Right lobe of liver (tissue), 6 donors: ENCODE results near the gene AKAP4. TPM values are rescaled to one million over a fixed set of nuclear protein-coding genes. Genes with fewer than 3 reads are reported as not detected.

Source experiments
- ATAC-seq, 4 donors: fragments of 200-7000 bp; cut with Tn5 transposase; one replicate each; pipeline ENCODE4 v1.9.1; 2020; ENCODE audit warnings: mild to moderate bottlenecking in 4 of 4, moderate library complexity in 4 of 4
- DNase-seq, 3 donors: peaks; one replicate each; pipeline ENCODE4 v3.0.0-alpha.2; 2020
- H3K27ac ChIP-seq, 3 donors: fragments of 200-600 bp; one replicate each; pipeline ENCODE4 v1.8.0; 2022
- H3K27me3 ChIP-seq, 2 donors: fragments of 200-600 bp; one replicate each; pipeline ENCODE4 v1.8.0; 2022
- H3K36me3 ChIP-seq, 4 donors: fragments of 200-600 bp; sonication (generic) in 1 of 4; one replicate each; pipeline versions ENCODE4 v1.5.1 to v1.8.0; 2017 to 2022; ENCODE audit warnings: control low read depth in 1 of 4
- H3K4me1 ChIP-seq, 4 donors: fragments of 200-600 bp; sonication (generic) in 1 of 4; one replicate each; pipeline versions ENCODE4 v1.5.1 to v1.8.0; 2017 to 2022; ENCODE audit warnings: control low read depth in 1 of 4
- H3K4me3 ChIP-seq, 3 donors: fragments of 200-600 bp; one replicate each; pipeline ENCODE4 v1.8.0; 2022
- H3K9me3 ChIP-seq, 4 donors: fragments of 200-600 bp; sonication (generic) in 1 of 4; one replicate each; pipeline versions ENCODE4 v1.5.1 to v1.8.0; 2017 to 2022; ENCODE audit warnings: control low read depth in 1 of 4
- POLR2A ChIP-seq: fragments of 450-650 bp; IDR thresholded peaks from one replicate; pipeline ENCODE4 v1.6.1; 2017; ENCODE audit warnings: antibody characterized with exemption, mild to moderate bottlenecking
- WGBS: methylation state at CpG from one replicate; pipeline ENCODE4 v1.1.6; 2018; ENCODE audit warnings: low coverage, low lambda C conversion rate; ENCODE audit not compliant: insufficient coverage; ENCODE audit errors: missing lambda C conversion rate; 5-methylcytosine and 5-hydroxymethylcytosine counted together
- intact Hi-C, 2 donors: fragments of 100-400 bp; cut with DNase I; formaldehyde crosslinking; loops; one replicate each; pipeline versions ENCODE4 v1.11.2 to v1.14.1; 2022
- total RNA-seq, 6 experiments: library from RNA; depleted of rRNA in 2 of 6; stranded (reverse); fragments of >200 nt in 2 of 6; fragmentation: NEBNext Ultra II Directional in 3 of 6; extraction: Animal tissue kit (Norgen Biotek cat#: 25700) in 3 of 6; gene quantifications; one replicate each; pipeline versions ENCODE4 v1.1.0 to v1.2.4, GENCODE V29; 2016 to 2023
- TF ChIP-seq, protein P1 (sequence below), 4 donors: fragments of 200-600 bp in 3 of 4; fragments of 450-650 bp in 1 of 4; IDR thresholded peaks; one replicate each; pipeline versions ENCODE4 v1.5.1 to v1.8.0; 2016 to 2022; ENCODE audit warnings: antibody characterized with exemption in 4 of 4, mild to moderate bottlenecking in 2 of 4
- donor health status: DM: no; HTN: yes; CAD: no.
- donor health status: DM: no; HTN: no; CAD: no.
- donor health status: DM: no; HTN: no; CAD: no.
- donor health status: DM: no; HTN: yes; CAD: no.
- donor health status: DM: no; HTN: yes; CAD: no.

The AKAP4 gene
- total RNA-seq, 6 experiments from 2014 or later: not detected

DNA sequence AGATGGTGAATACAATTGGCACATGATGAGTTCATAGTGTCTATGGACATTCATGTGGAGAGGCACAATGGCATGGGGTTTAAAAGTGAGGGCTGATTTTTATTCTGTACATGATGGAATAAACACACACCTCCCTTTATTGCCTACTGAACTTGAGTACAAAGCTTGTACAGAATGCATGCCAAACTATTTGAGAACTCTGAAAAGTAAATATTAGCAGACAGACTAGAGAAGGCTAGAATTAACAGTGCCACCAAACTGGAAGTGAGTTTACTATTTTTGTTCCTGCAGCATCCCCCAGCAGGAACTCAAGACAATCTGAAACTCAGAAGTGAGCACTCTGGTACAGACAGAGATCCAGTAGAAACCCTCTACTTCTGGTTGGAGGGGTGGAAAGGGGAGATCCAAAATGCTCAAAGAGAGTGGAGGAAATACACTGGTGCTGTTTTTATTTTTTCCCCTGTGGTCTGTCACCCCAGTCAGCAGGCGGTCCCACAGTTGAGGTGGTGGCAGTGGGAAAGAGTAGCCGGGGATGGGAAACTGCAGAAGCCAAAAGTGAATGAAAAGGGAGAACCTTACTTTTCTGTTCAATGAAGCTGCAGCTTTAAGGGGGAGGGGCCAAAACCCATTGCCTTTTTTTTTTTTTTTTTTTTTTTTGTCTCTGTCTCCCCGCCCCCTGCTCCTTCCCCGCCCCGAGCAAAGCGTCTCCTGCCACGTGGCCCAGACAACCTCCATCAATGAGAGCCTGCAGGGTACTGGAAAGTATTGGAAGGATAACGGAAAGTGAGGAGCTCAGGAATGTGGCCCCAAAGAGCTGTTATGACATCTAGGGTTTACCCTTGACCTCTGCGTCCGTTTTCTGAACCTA, 20.5 kb downstream of the AKAP4 start:
- 37% methylated on average over 10 of the region's 10 CpGs for WGBS
- Histone ChIP-seq H3K9me3 (no peaks in the 10 kb centered on the region), H3K27ac (no peak overlapping the region), H3K36me3 (no peaks in the 10 kb centered on the region), H3K27me3 (no peaks in the 10 kb centered on the region), H3K4me1 (peaks cover 0 to 7% (median 0%) of the 10 kb centered on the region in 4 donors), H3K4me3 (peak overlapping the region in 1 of 3 donors; percentile 11)
- TF ChIP-seq, protein P1, sequence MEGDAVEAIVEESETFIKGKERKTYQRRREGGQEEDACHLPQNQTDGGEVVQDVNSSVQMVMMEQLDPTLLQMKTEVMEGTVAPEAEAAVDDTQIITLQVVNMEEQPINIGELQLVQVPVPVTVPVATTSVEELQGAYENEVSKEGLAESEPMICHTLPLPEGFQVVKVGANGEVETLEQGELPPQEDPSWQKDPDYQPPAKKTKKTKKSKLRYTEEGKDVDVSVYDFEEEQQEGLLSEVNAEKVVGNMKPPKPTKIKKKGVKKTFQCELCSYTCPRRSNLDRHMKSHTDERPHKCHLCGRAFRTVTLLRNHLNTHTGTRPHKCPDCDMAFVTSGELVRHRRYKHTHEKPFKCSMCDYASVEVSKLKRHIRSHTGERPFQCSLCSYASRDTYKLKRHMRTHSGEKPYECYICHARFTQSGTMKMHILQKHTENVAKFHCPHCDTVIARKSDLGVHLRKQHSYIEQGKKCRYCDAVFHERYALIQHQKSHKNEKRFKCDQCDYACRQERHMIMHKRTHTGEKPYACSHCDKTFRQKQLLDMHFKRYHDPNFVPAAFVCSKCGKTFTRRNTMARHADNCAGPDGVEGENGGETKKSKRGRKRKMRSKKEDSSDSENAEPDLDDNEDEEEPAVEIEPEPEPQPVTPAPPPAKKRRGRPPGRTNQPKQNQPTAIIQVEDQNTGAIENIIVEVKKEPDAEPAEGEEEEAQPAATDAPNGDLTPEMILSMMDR (IDR thresholded peaks at IDR 0.05): no peak
- TF ChIP-seq POLR2A: no peak
- DNase-seq: peak in 1 of 3 donors; percentile 47
- intact Hi-C loops: no loop called here
- ATAC-seq: peak; percentile 65 to 81 (median 78)

DNA sequence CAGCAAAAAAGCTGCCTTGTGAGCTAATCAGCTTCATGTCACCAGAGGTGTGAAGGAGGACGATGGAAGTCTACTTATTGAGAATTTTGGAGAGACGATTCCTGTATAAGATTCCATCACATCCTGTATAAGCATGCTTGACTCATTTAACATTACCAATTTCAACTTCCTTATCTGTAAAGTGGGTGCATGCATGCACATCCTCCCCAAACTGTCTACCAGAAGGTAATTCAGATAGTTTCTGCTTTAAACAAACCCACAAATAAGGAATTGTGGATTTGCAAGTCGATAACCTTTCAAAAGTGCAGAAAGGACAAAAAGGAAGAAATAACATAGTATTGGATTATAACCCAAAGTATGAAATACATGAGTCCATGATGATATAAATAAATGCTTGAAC, 31.1 kb downstream of the AKAP4 start:
- Histone ChIP-seq H3K36me3 (no peaks in the 10 kb centered on the region), H3K27ac (no peak overlapping the region), H3K4me3 (no peak overlapping the region), H3K4me1 (no peaks in the 10 kb centered on the region), H3K9me3 (no peaks in the 10 kb centered on the region), H3K27me3 (no peaks in the 10 kb centered on the region)
- no peak for TF ChIP-seq POLR2A
- TF ChIP-seq, protein P1 (IDR thresholded peaks at IDR 0.05): no peak
- intact Hi-C loops: no loop called here
- DNase-seq (no peak), ATAC-seq (no peak)
- WGBS: 62% methylated on average over 3 of the region's 3 CpGs

DNA sequence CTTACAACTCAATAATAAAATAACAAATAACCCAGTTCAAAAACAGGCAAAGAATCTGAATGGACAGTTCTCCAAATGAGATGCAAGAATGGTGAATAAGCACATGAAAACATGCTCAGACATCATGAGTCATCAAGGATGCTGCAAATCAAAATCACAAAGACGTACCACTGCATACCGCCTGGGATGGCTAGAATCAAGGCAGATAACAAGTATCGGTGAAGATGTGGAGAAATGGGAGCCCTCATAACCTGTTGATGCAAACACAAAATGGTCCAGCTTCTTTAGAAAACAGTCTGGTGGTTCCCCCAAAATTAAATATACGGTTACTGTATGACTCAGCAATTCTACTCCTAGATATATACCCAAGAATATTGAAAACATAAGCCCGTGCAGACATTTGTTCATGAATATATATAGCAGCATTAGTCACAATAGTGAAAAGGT, 32.5 kb downstream of the AKAP4 start:
- Histone ChIP-seq H3K36me3 (no peaks in the 10 kb centered on the region), H3K27ac (no peak overlapping the region), H3K9me3 (no peaks in the 10 kb centered on the region), H3K4me3 (no peak overlapping the region), H3K4me1 (no peaks in the 10 kb centered on the region), H3K27me3 (no peaks in the 10 kb centered on the region)
- intact Hi-C loops: no loop called here
- no peak for ATAC-seq
- DNase-seq: no peak
- TF ChIP-seq, protein P1 (IDR thresholded peaks at IDR 0.05): no peak
- WGBS: 56% methylated on average over 5 of the region's 5 CpGs

DNA sequence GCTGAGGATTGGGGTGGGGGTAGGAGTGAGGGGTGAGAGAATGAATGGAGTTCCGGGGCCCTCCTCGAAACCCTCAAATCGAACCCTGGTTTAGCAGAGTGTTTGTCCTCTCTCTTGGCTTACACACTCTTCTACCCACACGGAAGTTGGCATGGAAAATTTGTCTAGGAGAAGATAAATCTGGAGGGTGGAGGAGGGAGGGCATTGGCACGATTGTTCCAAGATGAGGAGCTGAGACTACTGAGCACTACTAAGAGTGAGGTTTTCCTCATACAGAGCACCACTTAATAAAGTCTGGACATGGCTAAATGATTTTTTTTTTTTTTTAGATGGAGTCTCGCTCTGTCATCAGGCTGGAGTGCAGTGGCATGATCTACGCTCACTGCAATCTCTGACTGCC, 33.4 kb downstream of the AKAP4 start:
- DNase-seq (no peak), ATAC-seq (no peak)
- intact Hi-C loops: no loop called here
- Histone ChIP-seq H3K4me3 (no peak overlapping the region), H3K9me3 (no peaks in the 10 kb centered on the region), H3K27ac (no peak overlapping the region), H3K27me3 (no peaks in the 10 kb centered on the region), H3K36me3 (no peaks in the 10 kb centered on the region), H3K4me1 (no peaks in the 10 kb centered on the region)
- 87% methylated on average over 3 of the region's 7 CpGs for WGBS
- TF ChIP-seq POLR2A: no peak
- TF ChIP-seq, protein P1 (IDR thresholded peaks at IDR 0.05): no peak
